ENCODE measurements around the gene IWS1. TPM values are rescaled to one million over a fixed set of nuclear protein-coding genes. Genes with fewer than 3 reads are reported as not detected.

IWS1 gene
- polyA plus RNA-seq, 2 of the 4 experiments (the other 2 are of a cell fraction): 56.6 to 69.1 TPM

GRCh38 chr2:127537644-127538043 is 11.4 kb upstream of the IWS1 start:
- 62% methylated on average over 5 of the region's 5 CpGs for WGBS (ENCODE audit: missing lambda C conversion rate)
- no peak overlapping the region for H3K27ac ChIP-seq
- no peak overlapping the region for H3K4me3 ChIP-seq
- ATAC-seq (no peak), DNase-seq (ENCODE audit: low read depth in 1 of 2, low spot score in 1 of 2) (no peak), FAIRE-seq (no peak)
- no peaks in the 10 kb centered on the region for H3K9me3 ChIP-seq
- ChIA-PET POLR2A (no interaction called here), CTCF (interaction anchor here (0.6 kb wide), 1 partner anchor 13 kb away, joined by 3 read pairs; no protein-coding TSS in a partner anchor)
- no peak for TF ChIP-seq TFCP2L1 (CRISPR knock-in tag; IDR thresholded peaks at IDR 0.05)
- H3K4me2 ChIP-seq: no peak overlapping the region
- H3K4me1 ChIP-seq: no peaks in the 10 kb centered on the region

- TF ChIP-seq ATOH8 (CRISPR knock-in tag; IDR thresholded peaks at IDR 0.05; ENCODE audit: low read depth) (no peak), RFX5 (IDR thresholded peaks at IDR 0.05) (no peak), HOXB13 (CRISPR knock-in tag; IDR thresholded peaks at IDR 0.05; ENCODE audit: low read depth) (no peak), EP300 (IDR thresholded peaks at IDR 0.05) (no peak), HEYL (CRISPR knock-in tag; IDR thresholded peaks at IDR 0.05) (no peak), MAFK (IDR thresholded peaks at IDR 0.05; ENCODE audit: partially characterized antibody) (no peak)
- TF ChIP-seq, protein P1, sequence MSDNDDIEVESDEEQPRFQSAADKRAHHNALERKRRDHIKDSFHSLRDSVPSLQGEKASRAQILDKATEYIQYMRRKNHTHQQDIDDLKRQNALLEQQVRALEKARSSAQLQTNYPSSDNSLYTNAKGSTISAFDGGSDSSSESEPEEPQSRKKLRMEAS (IDR thresholded peaks at IDR 0.05): no peak
- TF ChIP-seq, protein P2, sequence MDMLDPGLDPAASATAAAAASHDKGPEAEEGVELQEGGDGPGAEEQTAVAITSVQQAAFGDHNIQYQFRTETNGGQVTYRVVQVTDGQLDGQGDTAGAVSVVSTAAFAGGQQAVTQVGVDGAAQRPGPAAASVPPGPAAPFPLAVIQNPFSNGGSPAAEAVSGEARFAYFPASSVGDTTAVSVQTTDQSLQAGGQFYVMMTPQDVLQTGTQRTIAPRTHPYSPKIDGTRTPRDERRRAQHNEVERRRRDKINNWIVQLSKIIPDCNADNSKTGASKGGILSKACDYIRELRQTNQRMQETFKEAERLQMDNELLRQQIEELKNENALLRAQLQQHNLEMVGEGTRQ (IDR thresholded peaks at IDR 0.05): no peak
- Histone ChIP-seq H3K9me3 (no peaks in the 10 kb centered on the region), H3K4me2 (no peak overlapping the region), H3K4me1 (no peaks in the 10 kb centered on the region), H3K27ac (no peak overlapping the region), H3K4me3 (no peak overlapping the region)
- no peak for ATAC-seq
- ChIA-PET POLR2A (interaction anchor here (1.7 kb wide), 1 partner anchor 10 kb away, joined by 5 read pairs; the partner anchor contains the start of gene IWS1), CTCF (no interaction called here)
- DNase-seq (ENCODE audit: low read depth in 1 of 2, low spot score in 1 of 2): no peak
- WGBS (ENCODE audit: missing lambda C conversion rate): 77% methylated on average over 7 of the region's 7 CpGs
- no peak for FAIRE-seq
Measured at GRCh38 chr2:127536707-127537541, 10.6 kb upstream of the IWS1 start.

GRCh38 chr2:127535918-127536317 is 9.6 kb upstream of the IWS1 start:
- ChIA-PET CTCF (no interaction called here), POLR2A (interaction anchor here (1.7 kb wide), 1 partner anchor 9 kb away, joined by 5 read pairs; the partner anchor contains the start of gene IWS1)
- no peaks in the 10 kb centered on the region for H3K9me3 ChIP-seq
- H3K4me3 ChIP-seq: no peak overlapping the region
- H3K27ac ChIP-seq: no peak overlapping the region
- 78% methylated on average over 6 of the region's 6 CpGs for WGBS (ENCODE audit: missing lambda C conversion rate)
- H3K4me2 ChIP-seq: no peak overlapping the region
- no peak for ATAC-seq
- no peak for FAIRE-seq
- no peak for DNase-seq (ENCODE audit: low read depth in 1 of 2, low spot score in 1 of 2)
- no peaks in the 10 kb centered on the region for H3K4me1 ChIP-seq
- no peak for TF ChIP-seq RFX5 (IDR thresholded peaks at IDR 0.05)

GRCh38 chr2:127535422-127535901 is 9.2 kb upstream of the IWS1 start, which contains the start of gene MYO7B:
MYO7B (plus strand) TSS chr2:127535683; CDS start chr2:127559723, 24,040 bp downstream.
- Histone ChIP-seq H3K4me2 (no peak within 1 kb of the TSS), H3K9me3 (no peaks in the 10 kb centered on the region), H3K4me3 (no peak within 1 kb of the TSS), H3K4me1 (no peaks in the 10 kb centered on the region), H3K27ac (no peak within 1 kb of the TSS)
- ATAC-seq (no peak; a peak in 1 of 6 replicates), DNase-seq (ENCODE audit: low read depth in 1 of 2, low spot score in 1 of 2) (no peak), FAIRE-seq (no peak)
- 23% methylated on average over 10 of the region's 11 CpGs for WGBS (ENCODE audit: missing lambda C conversion rate)
- ChIA-PET CTCF (no interaction called here), POLR2A (interaction anchor here (1.7 kb wide), 1 partner anchor 9 kb away, joined by 5 read pairs; the partner anchor contains the start of gene IWS1)
- TF ChIP-seq NPAS2 (CRISPR knock-in tag; IDR thresholded peaks at IDR 0.05; ENCODE audit: borderline replicate concordance) (no peak), MYC (IDR thresholded peaks at IDR 0.05; ENCODE audit: borderline replicate concordance, low read length) (no peak), ZNF302 (CRISPR knock-in tag; IDR thresholded peaks at IDR 0.05) (no peak), EHF (CRISPR knock-in tag; IDR thresholded peaks at IDR 0.05) (no peak), RFX5 (IDR thresholded peaks at IDR 0.05) (no peak), HOXB13 (CRISPR knock-in tag; IDR thresholded peaks at IDR 0.05; ENCODE audit: low read depth) (no peak), NFE2L2 (conservative IDR thresholded peaks at IDR 0.05; ENCODE audit: low read length) (no peak), FOXS1 (CRISPR knock-in tag; IDR thresholded peaks at IDR 0.05) (no peak), ZC3H11A (IDR thresholded peaks at IDR 0.05) (no peak), RAD21 (conservative IDR thresholded peaks at IDR 0.05 in 1 of 2, IDR thresholded peaks at IDR 0.05 in 1 of 2) (no peak), BCL3 (IDR thresholded peaks at IDR 0.05) (no peak), CTCF (IDR thresholded peaks at IDR 0.05) (no peak), E2F6 (IDR thresholded peaks at IDR 0.05; ENCODE audit: borderline replicate concordance, low read depth) (no peak), RCOR1 (IDR thresholded peaks at IDR 0.05; ENCODE audit: low read depth, low read length) (no peak), PHF8 (IDR thresholded peaks at IDR 0.05; ENCODE audit: borderline replicate concordance, low read depth) (no peak), FOSL2 (IDR thresholded peaks at IDR 0.05) (no peak), FOSL2 (CRISPR knock-in tag; IDR thresholded peaks at IDR 0.05) (no peak)

Data from A549 (cell line).